C1 segment of cervical spinal cord (tissue), 14 donors: ENCODE data around the gene GABRB3.
"Not testable (repeated sequence)": the region's sequence is repeated elsewhere in the genome, so short reads cannot be mapped to it uniquely, and the experiment has no call there.

Experiments used
- DNase-seq, 14 donors: peaks; one replicate each; lab custom pipeline; 2025; lab: John Stamatoyannopoulos, UW

The GABRB3 gene

DNA sequence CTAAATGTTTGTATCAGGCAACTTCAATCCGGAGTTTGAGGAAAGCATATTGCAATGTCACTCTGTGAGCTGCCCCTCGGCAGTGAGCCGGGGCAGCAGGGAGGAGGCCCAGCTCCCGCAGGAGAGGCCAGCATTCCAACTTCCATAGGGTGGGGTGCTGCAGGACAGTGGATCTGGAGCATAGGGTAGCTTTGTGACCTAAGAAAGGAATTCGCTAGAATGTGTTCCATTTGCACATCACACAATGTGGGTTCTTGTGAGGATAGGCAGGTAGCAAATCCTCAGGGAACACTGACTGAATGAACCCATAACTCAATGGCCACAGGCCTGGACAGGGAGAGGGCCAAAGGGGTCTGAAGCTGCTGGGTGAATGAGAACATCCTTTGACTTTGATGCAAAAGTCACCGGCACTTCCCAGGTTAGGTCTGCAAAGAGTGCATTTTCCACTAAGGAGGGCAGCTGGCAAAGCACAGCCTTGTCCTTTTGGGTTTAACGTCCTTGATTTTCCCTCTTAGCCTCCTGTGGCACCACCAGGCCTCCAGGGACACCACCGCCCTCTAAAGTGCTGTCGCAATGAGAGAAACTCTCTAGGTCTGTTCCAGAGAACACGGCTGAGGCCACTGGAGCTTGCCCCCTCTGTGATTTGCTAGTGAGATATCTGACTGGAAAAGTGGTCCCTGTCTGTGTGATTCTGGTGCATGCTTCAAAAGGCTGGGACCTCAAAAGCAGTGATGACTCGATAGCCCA is 36.2 kb downstream of the GABRB3 start:
- no peak for DNase-seq

DNA sequence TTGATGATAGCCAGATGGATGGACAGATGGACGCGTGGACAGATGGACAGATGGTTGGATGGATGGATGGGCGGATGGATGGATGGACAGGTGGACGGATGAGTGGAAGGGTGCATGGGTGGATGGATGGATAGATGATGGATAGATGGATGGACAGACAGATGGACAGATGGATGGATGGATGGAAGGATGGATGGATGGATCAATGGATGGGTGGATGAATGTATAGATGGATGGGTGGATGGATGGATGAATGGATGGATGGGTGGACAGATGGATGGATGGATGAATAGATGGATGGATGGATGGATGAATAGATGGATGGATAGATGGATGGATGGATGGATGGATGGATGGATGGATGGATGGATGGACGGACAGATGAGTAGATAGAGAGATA is 40.9 kb downstream of the GABRB3 start:
- DNase-seq, result no peak

DNA sequence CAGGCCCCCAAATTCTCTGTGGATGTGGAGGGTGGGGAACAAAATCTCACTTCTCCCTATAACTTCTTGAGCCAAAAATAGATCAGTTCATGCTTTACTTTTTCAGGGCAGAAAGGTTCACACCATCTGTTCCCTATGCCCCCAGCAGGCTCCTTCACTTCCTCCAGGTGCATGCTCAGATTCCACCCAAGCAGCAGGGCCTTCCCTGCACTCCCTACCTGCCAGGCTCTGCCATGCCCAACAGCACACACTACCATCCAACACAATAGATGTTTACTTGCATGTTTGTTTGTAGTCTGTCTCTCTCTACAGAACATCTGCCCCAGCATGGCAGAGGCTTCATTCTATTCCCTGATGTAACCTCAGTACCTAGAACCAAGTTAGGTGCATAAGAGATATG is 43.3 kb downstream of the GABRB3 start:
- no peak for DNase-seq

DNA sequence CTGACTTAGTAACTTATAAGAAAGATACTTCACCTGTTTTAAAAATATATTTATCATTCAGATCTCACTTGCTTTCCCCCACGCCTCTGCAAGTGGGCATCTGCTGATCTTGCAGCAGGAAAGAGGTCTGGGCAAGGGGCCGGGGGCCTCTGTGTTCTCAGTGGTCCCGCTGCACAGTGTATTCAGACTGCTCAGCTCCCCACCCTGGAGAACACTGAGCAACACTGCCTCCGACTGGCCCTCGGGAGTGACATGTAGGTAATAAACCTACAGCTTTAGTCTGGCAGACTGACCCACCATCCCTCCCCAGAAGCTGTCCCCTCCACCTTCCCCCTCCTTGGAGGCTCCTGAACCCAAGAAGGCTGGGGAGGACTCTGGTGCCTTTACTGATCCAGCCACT is 43.8 kb downstream of the GABRB3 start:
- no peak for DNase-seq

DNA sequence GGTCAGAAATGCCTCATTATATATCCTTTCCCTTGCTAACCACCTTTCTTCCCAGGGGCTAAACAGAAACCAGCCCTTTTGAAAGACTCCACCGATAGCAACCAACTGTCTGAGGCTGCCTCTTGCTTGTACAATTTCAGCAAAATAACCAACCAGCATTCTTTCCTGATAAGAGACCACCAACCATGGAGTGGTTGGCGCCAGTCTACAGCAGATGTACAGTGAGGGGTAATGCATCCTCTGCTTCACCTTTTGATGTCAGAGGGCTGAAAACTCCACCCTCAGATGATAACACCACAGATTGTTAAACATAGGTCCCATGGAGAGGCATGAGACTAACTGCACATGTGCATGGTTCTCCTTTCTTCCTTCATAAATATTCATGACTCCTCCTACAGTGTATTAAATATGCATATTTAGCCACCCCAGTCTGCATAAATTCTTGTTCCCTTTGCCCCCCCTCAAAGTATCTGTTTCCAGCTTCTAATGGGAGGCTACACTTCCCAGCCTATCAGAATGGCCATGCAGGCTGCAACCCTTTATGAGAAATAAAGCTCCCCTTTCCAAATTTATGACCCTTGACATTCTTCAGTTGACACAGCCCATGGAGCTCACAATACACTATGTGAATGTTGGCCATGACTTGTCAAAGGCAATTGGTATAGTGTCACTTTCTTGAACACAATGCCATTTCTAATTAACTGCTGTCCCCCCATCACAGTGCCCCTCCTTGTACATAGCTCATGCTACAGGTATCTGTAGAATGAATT is 48.3 kb downstream of the GABRB3 start:
- no peak for DNase-seq

DNA sequence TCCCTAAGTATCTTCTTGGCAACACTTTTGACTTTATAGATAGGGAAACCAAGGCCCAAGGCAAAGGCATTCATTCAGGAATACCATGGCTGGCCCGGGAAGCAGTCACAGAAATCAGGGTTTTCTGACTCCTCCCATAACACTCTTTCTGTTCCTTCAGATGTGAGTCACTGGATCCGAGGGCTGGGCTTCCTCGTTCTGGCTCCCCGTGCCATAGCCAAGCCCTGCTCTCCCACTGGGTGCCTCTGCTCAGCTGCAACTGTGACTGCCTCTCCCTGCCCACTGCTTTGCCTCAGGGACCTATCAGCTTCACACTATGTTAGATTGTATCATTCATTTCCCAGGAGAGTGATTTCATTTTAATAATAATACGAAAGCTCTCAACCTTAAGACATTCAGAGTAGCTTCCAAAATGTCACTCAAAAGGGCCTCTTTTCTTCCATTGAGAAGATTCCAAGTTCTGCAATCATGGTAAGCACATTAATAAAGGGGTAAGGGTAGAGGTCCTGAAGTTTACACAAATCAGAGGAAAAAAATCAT is 50.2 kb downstream of the GABRB3 start:
- no peak for DNase-seq

DNA sequence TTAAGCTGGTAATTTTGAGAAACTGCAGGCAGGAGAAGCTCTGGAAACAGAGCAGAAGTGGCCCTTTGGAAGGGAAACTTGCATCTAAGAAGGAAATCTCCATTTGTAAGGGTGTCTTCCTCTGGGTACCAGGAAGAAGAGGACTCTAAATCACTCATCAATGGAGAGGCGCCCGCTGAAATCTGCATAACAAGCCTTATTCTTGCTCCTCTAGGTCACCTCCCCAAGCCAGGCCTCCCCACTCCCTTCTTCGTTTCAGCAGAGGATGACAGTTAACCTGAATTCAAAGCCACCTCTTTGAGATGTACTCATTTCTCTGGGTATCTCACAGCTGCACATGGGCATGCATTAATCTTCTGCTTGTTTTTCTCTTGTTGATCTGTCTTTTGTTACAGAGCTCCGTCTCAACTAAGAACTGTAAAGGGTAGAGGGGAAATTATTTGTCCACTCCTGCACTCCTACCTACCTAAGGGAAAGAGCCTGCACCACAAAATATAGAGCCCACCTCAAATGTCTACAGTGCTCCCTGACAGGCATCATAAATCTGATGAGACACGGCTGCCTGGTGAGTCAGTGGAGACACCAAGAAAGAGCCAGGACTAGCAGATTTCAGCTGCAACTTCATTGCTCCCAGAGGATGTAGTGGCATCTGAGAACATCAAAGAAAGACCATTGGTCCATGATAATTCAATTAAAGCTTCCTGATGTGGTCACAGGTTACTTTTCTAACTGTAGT is 51.5 kb downstream of the GABRB3 start:
- no peak for DNase-seq

DNA sequence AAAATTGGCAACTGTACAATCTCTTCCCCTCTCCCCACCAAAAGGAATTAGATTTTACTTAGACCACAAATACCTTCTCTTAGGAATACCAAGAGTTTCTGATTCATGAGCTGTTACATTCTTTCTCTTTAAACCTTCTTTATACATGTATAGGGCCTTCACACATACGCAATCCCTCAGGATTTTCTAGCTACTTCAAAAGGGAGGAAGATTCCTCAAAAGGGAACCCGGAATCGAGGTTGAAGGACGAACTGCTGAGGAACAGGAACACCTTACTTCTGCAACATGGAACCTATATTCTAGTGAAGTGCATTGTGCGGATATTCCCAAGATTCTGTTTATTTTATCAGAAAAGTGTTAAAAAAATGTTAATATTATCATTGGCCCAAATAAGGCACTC is 52.3 kb downstream of the GABRB3 start:
- no peak for DNase-seq

DNA sequence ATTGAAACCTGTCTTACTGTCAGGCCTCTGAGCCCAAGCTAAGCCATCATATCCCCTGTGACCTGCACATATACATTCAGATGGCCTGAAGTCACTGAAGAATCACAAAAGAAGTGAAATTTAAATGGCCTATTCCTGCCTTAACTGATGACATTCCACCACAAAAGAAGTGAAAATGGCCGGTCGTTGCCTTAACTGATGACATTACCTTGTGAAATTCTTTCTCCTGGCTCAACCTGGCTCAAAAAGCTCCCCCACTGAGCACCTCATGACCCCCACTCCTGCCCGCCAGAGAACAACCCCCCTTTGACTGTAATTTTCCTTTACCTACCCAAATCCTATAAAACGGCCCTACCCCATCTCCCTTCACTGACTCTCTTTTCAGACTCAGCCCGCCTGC is 53.0 kb downstream of the GABRB3 start:
- DNase-seq, result not testable (repeated sequence)

DNA sequence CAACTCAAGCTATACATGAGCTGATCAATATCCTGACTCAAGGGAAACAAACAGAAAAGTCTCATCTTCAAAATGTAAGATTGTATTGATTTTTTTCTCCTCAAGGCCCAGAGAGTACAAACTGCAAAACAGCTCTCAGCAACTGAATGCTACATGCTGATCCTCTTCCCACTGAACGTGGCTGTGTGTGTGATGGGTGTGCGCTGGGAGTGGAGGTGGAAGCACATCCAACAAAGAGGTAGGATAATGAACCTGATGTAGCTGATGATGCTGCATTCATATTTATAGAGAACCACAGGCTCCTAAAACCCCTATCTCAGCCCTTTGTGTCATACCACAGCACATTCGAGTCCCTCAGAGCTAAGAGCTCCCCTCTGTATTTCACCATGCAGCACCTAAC is 56.8 kb downstream of the GABRB3 start:
- no peak for DNase-seq

DNA sequence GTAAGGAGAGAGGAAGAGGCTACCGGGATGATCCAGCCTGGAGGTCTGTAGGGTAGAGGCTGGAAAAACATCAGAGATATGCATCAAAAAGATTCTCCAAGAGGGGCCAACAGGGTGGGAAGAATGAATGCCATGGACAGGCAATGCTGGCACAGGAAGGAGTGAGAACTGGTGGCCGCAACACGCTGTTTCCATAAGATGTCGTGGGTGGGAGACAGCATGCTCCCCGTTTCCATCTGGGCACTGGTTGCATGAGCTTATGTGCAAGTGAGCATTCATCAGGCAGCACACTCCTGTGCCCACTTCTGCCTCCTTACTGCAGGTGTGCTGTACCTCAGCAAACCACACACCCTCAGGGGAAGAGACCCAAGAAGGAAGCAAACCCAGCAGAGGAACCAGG is 59.4 kb downstream of the GABRB3 start:
- DNase-seq, result no peak

DNA sequence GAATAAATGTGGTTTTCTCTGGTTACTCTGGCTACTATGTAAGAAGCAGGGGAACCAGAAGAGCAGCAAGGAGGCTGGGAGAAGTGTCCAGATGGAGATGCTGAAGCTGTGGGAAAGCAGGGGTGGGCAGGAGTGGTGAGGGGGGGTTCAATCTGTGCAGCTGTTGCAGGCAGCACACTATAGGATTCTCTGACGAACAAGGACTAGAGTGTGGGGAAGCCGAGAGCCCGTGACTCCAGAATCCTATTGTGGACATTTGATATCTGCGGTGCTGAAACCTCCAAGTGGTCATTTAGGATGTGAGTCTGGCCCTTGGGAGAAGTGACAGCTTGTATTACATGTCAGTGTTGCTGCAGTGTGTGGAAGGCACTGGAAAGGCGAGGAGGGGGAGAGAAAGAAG is 60.5 kb downstream of the GABRB3 start:
- no peak for DNase-seq

DNA sequence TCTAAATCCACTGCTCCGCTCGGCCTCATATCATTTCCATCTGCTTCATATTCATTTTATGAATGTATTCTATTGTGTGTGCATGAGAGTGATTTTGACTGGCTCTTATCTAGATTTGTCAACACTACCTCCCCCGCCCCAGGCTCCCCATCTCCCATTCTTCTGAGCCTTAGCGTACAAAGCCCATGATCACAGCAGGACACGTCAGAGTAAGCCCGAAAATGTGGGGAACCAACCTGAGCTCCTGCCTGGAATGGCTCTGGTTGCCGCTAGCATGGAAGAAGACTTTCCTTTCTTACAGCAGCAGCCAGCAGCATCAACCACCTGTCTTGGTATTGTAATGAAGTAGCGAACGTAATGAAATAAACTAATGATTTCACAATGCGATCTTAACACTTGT is 61.4 kb downstream of the GABRB3 start:
- DNase-seq, result no peak

DNA sequence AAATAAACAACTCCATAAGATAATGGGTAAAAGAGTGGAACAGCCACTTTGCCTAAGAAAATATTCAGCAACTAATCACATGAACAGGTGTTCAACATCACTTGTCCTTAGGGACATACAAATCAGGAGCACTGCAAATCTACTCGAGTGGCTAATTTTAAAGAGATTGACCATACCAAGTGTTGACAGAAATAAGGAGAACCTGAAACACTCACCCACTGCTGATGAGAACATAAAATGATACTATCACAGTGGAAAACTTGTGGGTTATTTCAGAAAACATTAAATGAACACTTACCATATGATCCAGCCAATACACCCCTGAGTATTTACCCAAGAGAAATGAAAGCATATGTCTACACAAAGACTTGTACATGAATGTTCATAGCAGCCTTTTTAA is 70.5 kb downstream of the GABRB3 start:
- DNase-seq, result no peak

DNA sequence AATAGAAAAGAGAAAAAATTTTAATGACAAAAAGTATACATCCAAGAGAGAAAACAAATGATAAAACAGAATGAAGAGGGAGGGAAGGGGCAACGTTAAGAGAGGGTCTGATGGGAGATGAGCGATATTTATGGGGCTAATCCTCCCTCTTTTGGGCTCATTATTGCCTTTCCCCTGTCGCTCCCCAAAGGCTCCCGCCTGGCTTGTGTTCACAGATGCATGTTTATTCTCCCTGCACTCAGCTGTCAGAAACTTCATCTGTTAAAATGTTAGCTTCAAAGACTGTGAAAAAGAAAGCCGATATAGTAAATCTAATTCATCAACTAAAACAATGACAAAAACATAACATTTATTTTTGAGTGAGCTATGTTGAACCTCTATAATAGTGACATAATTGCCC is 74.3 kb downstream of the GABRB3 start:
- DNase-seq, result no peak

DNA sequence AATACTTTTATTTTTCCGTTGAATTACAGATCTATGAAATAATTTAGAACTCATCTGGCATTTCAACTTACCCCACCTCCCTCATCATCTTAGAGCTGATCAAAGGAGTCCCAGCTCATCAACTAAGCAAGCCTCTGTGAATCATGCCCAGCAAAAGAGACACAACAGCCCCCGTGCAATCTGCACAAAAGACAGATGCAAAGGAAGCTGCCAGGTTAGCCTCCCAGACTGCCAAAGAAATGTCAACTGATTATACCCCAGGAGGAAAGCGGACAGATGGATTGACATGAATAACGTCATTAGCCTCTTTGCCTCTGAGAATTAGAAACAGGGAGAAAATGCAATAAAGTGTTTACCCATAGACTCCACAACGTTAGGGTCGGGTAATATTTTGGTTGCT is 75.0 kb downstream of the GABRB3 start:
- peak in 1 of 14 donors; percentile 24 for DNase-seq

DNA sequence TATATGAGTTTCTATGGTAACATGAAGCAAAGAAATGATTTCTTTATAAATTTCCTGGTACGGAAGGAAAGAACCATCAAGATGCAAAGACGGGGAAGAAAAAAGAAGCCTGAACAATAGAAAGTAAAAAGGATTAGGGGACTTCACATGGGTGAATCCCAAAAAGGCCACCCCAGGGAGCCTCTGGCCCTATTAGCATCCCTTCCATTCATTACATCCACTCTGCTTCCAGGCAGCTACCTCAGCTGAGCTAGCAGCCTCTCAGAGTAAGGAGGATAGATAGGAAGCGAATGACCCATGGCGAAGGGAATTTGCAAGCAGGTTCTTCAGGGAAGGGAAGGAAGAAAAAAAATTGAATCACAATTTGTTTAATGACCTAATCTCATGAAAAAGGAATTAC is 81.6 kb downstream of the GABRB3 start:
- DNase-seq, result no peak

DNA sequence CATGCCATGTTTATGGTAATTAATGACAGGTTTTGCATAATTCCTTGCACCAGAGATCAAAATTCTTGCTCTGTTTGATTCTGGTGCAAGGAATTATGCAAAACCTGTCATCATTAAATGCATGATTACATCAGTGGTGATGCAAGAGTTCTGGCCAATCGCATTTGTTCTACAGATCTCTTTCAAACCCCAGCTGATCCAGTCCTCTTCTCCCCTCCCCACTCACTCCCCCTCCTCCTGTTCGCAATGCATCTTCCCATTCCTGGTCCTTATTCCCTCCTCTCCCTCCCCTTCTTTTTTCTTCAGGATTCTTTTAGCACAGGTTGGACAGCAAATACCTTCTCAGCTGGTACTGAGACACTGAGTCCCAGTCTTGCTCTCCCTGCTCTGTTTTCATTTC is 82.1 kb downstream of the GABRB3 start:
- no peak for DNase-seq

DNA sequence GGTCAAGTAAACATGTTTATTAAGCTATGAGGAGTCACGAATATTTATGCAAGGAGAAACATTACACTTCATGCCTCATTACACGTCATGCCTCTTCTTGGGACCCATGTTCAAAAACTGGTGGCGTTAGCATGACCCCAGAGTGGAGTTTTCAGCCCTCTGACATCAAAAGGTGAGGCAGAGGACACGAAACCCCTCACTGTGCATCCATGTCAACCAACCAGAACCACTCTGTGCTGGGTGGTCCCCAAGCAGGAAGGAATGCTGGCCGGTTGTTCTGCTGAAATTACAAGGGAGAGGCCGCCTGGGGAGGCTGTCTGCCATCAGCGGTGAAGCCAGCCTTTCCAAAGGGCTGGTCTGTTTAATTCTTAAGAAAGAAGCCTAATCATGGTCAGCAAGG is 83.4 kb downstream of the GABRB3 start:
- no peak for DNase-seq

DNA sequence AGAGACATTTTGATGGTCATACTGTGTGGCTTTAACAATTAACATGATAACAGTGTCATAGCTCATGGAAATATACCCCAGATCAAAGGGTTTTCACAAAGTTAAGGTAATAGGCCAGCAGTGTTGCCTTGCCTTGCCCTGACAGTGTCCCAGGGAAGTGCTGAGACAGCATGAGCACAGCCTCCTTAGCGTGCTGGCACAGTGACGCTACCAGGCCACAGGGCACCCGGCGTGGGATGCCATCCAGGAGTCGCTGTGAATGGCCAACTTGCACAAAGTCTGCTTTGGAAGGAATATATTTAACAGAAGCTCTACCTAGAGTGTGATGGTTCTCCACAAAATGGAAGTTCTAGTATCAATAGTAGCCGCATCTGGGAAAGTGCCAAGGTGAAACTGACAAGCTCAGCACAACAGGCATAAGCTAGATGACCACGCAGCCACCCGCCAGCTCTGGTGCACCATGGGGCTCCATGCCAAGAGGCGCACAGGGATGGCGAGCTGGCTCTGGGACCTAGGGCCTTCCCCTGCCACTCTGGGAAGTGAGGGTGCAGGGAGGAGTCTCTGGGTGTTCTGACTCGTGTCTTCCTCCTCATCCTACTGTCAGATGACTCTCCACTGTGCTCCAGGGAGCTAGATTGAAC is 86.2 kb downstream of the GABRB3 start:
- DNase-seq, result peak in 1 of 14 donors; percentile 48

DNA sequence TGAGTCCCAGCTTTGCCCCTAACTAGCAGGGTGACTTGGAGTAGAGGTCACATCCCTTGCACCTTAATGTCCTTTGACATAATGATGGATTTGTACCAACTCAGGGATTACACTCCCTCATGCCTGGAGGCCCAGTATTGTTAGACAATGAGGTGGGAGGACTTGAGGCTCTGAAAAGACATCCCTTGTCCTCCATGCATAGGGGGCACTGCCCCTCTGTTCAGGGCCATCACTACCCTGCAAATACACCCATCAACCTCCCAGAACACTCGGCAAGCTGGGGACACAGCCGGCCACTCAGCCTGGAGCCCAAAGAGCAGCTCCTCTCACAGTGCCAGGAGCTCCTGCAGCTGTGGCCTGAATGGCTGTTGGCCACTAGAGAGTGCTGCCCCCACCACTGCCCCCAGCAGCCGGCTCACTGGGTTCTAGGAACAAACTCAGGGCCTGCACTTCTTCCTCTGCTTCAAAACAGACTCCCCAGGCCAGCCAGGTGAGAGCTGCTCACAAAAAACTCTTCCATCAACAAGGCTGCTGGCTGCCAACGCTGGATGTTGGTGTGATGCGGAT is 90.2 kb downstream of the GABRB3 start:
- no peak for DNase-seq

DNA sequence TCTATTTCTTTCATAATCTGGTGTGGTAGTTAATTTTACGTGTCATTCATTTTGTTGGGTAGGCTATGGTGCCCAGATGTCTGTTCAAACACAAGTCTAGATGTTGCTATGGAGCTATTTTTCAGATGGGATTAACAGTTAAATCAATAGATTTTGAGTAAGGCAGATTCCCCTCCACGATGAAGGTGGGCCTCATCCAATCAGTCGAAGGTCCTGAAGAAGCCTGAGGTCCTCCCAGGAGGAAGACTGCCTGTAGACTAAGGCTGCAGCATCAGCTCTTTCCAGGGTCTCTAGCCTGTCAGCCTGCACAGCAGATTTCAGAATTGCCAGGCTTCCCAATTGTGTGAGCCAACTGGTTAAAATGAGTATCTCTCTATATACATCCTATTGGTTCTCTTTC is 92.9 kb downstream of the GABRB3 start:
- no peak for DNase-seq
